SH-SY5Y (cell line): ENCODE results near the gene DNAJC15.

Experiments used
- GATA2 ChIP-seq: IDR thresholded peaks from 2 replicates; pipeline ENCODE4 v1.6.1; 2011; ENCODE audit warnings: mild to moderate bottlenecking, low read depth, low read length
- GATA3 ChIP-seq: IDR thresholded peaks from 2 replicates; pipeline ENCODE4 v1.6.1; 2011; ENCODE audit warnings: low read depth, mild to moderate bottlenecking, low read length, moderate library complexity

GRCh38 chr13:43139211-43139610 lies 115.8 kb downstream of the DNAJC15 start:
- TF ChIP-seq GATA3: no peak
- TF ChIP-seq GATA2: no peak
